ENCODE results near the gene KPNA5. TPM values are rescaled to one million over a fixed set of nuclear protein-coding genes. Genes with fewer than 3 reads are reported as not detected.
"Not testable (repeated sequence)": the region's sequence is repeated elsewhere in the genome, so short reads cannot be mapped to it uniquely, and the experiment has no call there.

Gene KPNA5
- total RNA-seq, 2 donors from 2014 or later: 6.0 to 9.7 TPM

DNA sequence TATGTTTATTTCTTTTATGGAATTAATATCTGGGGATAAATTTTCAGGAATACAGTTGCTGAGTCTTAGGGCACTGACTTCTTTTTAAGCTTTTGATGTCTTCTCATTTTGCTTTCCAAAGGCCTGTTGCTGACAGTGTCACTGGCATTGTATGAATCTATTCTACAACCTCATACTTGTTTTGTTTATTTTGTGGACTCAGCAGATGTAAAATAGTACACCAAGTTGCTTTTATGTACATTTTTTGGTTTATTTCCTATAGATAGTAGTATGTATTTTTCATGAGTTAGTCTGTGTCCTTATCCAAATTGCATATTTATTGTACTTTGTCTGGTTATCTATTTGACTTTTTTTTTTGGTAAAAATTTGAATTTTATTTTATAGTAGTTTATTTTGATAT lies 49.5 kb downstream of the KPNA5 start:
- peaks cover 9% of the 10 kb centered on the region for H3K36me3 ChIP-seq
- H3K27me3 ChIP-seq (replicated peaks; ENCODE audit: insufficient read depth): no peaks in the 10 kb centered on the region
- DNase-seq (ENCODE audit: low spot score): no peak
- no peaks in the 10 kb centered on the region for H3K9me3 ChIP-seq
- no peaks in the 10 kb centered on the region for H3K4me1 ChIP-seq (ENCODE audit: control insufficient read depth in 1 of 2, low read depth in 2 of 2)
- H3K27ac ChIP-seq: no peak overlapping the region
- no peak overlapping the region for H3K4me3 ChIP-seq
- no peak for ATAC-seq (ENCODE audit: insufficient number of reproducible peaks, low FRiP score, low read depth)
- TF ChIP-seq, protein P1, sequence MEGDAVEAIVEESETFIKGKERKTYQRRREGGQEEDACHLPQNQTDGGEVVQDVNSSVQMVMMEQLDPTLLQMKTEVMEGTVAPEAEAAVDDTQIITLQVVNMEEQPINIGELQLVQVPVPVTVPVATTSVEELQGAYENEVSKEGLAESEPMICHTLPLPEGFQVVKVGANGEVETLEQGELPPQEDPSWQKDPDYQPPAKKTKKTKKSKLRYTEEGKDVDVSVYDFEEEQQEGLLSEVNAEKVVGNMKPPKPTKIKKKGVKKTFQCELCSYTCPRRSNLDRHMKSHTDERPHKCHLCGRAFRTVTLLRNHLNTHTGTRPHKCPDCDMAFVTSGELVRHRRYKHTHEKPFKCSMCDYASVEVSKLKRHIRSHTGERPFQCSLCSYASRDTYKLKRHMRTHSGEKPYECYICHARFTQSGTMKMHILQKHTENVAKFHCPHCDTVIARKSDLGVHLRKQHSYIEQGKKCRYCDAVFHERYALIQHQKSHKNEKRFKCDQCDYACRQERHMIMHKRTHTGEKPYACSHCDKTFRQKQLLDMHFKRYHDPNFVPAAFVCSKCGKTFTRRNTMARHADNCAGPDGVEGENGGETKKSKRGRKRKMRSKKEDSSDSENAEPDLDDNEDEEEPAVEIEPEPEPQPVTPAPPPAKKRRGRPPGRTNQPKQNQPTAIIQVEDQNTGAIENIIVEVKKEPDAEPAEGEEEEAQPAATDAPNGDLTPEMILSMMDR (IDR thresholded peaks at IDR 0.05): no peak

DNA sequence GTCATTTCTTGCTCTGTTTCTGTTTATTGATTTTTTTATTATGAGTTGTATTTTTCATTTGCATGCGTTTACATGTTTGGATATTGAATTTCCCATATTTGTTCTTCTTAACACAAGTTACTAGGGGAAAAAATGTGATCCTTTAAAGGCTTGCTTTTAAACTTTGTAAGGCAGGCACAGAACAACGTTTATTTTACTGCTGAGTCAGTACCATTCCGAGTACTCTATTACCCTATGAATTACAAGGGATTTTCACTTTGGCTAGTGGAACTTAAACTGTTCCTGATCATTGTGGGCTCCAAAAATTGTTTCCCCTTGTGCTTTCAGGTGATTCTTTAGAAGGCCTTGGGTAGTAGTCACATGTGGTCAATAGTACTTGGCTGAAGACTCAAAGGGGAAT lies 56.0 kb downstream of the KPNA5 start:
- no peaks in the 10 kb centered on the region for H3K27me3 ChIP-seq (replicated peaks; ENCODE audit: insufficient read depth)
- H3K27ac ChIP-seq: no peak overlapping the region
- no peak for DNase-seq (ENCODE audit: low spot score)
- TF ChIP-seq, protein P1 (IDR thresholded peaks at IDR 0.05): no peak
- H3K36me3 ChIP-seq: no peaks in the 10 kb centered on the region
- H3K4me1 ChIP-seq (ENCODE audit: control insufficient read depth in 1 of 2, low read depth in 2 of 2): no peaks in the 10 kb centered on the region
- H3K9me3 ChIP-seq: peaks cover 6% of the 10 kb centered on the region
- no peak for ATAC-seq (ENCODE audit: insufficient number of reproducible peaks, low FRiP score, low read depth)
- H3K4me3 ChIP-seq: no peak overlapping the region

- not testable (repeated sequence) for H3K4me1 ChIP-seq (ENCODE audit: control insufficient read depth in 1 of 2, low read depth in 2 of 2); H3K4me3 ChIP-seq; H3K27me3 ChIP-seq (replicated peaks; ENCODE audit: insufficient read depth); H3K36me3 ChIP-seq; ATAC-seq (ENCODE audit: insufficient number of reproducible peaks, low FRiP score, low read depth); H3K27ac ChIP-seq; DNase-seq (ENCODE audit: low spot score)
- peaks cover 11% of the 10 kb centered on the region for H3K9me3 ChIP-seq
Observed at GRCh38 chr6:116740486-116740885, 59.5 kb downstream of the KPNA5 start.

DNA sequence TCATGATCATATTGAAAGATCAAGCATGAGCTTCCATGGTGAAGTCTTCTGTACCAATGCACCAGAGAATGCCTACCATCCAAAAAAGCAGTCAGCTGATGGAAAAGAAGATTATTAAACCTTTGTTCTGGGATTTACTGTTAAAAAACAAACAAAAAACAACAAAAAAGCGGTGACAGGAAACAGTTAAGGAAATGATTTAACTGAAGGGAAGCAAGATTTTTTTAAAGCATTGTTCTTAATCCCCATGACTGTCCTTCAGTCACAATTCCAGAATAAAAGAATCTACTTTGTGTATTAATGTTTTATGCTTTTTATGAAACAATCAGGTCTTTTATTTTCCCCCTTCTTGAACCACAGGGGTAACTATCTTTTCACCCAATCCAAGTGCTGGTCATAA lies 60.6 kb downstream of the KPNA5 start:
- H3K27me3 ChIP-seq (replicated peaks; ENCODE audit: insufficient read depth): no peaks in the 10 kb centered on the region
- TF ChIP-seq, protein P1 (IDR thresholded peaks at IDR 0.05): no peak
- H3K36me3 ChIP-seq: no peaks in the 10 kb centered on the region
- ATAC-seq (ENCODE audit: insufficient number of reproducible peaks, low FRiP score, low read depth): no peak
- DNase-seq (ENCODE audit: low spot score): no peak
- H3K4me1 ChIP-seq (ENCODE audit: control insufficient read depth in 1 of 2, low read depth in 2 of 2): no peaks in the 10 kb centered on the region
- H3K27ac ChIP-seq: no peak overlapping the region
- no peak overlapping the region for H3K4me3 ChIP-seq
- H3K9me3 ChIP-seq: peaks cover 12% of the 10 kb centered on the region

DNA sequence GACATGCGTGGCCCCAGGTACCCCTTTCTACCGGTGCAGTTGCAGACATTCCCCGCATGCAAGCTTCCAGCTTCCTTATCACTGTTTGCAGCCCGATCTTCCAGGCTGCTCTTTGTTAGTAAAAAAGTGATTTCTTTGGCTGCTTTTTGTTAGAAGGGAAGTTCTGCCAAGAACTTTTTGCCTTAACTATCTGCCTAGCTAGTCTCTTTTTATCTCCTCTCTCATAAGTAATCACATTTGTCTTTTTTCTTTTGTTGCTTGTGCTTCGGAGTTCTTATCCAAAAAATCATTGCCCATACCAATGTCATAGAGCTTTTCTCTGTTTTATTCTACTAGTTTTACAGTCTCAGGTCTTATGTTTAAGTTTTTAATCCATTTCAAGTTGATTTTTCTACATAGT lies 64.2 kb downstream of the KPNA5 start:
- no peak overlapping the region for H3K27ac ChIP-seq
- no peaks in the 10 kb centered on the region for H3K36me3 ChIP-seq
- no peaks in the 10 kb centered on the region for H3K27me3 ChIP-seq (replicated peaks; ENCODE audit: insufficient read depth)
- no peaks in the 10 kb centered on the region for H3K4me1 ChIP-seq (ENCODE audit: control insufficient read depth in 1 of 2, low read depth in 2 of 2)
- TF ChIP-seq, protein P1 (IDR thresholded peaks at IDR 0.05): no peak
- no peak overlapping the region for H3K4me3 ChIP-seq
- H3K9me3 ChIP-seq: peaks cover 6% of the 10 kb centered on the region
- no peak for DNase-seq (ENCODE audit: low spot score)
- ATAC-seq (ENCODE audit: insufficient number of reproducible peaks, low FRiP score, low read depth): no peak

GRCh38 chr6:116761779-116762178 lies 80.8 kb downstream of the KPNA5 start:
- Histone ChIP-seq H3K27me3 (replicated peaks; ENCODE audit: insufficient read depth) (no peaks in the 10 kb centered on the region), H3K4me3 (no peak overlapping the region), H3K36me3 (no peaks in the 10 kb centered on the region), H3K9me3 (no peaks in the 10 kb centered on the region), H3K27ac (no peak overlapping the region), H3K4me1 (ENCODE audit: control insufficient read depth in 1 of 2, low read depth in 2 of 2) (peaks cover 0 to 12% of the 10 kb centered on the region in 2 donors)
- DNase-seq (ENCODE audit: low spot score) (no peak), ATAC-seq (ENCODE audit: insufficient number of reproducible peaks, low FRiP score, low read depth) (no peak)
- TF ChIP-seq, protein P1 (IDR thresholded peaks at IDR 0.05): no peak
